SK-N-SH (cell line): Measurements from ENCODE around the gene MOB2. TPM values are rescaled to one million over a fixed set of nuclear protein-coding genes. Genes with fewer than 3 reads are reported as not detected.

Experiments used
- CTCF ChIA-PET: fragments of 300-600, 350-600 bp; formaldehyde crosslinking; extraction: SDS; loops from one replicate; lab custom pipeline; 2021; lab: Yijun Ruan, JAX
- POLR2A ChIA-PET: fragments of 350-600 bp; sonication (Branson Sonifier 250); formaldehyde crosslinking; extraction: SDS; loops from one replicate; lab custom pipeline; 2020; ENCODE audit warnings: antibody characterized with exemption, inconsistent platforms; lab: Yijun Ruan, JAX
- DNase-seq: peaks from one replicate; pipeline ENCODE4 v3.0.0; 2012
- H2AFZ ChIP-seq: fragments of 200-600 bp; sonication (generic); 2 replicates; pipeline ENCODE4 v1.8.1; 2016; ENCODE audit warnings: antibody characterized with exemption, mild to moderate bottlenecking, low read depth
- H3F3A ChIP-seq: fragments of 200-600 bp; sonication (generic); replicated peaks from 2 replicates; pipeline ENCODE3; 2016; ENCODE audit warnings: antibody characterized with exemption, mild to moderate bottlenecking; ENCODE audit not compliant: insufficient read depth
- H3K27ac ChIP-seq, 2 experiments: fragments of 200-500 bp in 1 of 2; fragments of 200-600 bp in 1 of 2; sonication (Bioruptor generic) in 1 of 2; sonication (generic), shearing (Covaris generic) in 1 of 2; 2 replicates each; pipeline versions ENCODE4 v1.5.1 to v1.6.1; 2014 to 2016; ENCODE audit warnings: low read depth in 2 of 2, inconsistent platforms in 1 of 2, low read length in 1 of 2, mild to moderate bottlenecking in 1 of 2, mixed read lengths in 1 of 2
- H3K27me3 ChIP-seq: fragments of 200-600 bp; sonication (generic), shearing (Covaris generic); 2 replicates; pipeline ENCODE4 v1.6.1; 2016; ENCODE audit warnings: mixed run types; ENCODE audit not compliant: insufficient read depth
- H3K36me3 ChIP-seq, 2 experiments: fragments of 200-500 bp in 1 of 2; fragments of 200-600 bp in 1 of 2; sonication (Bioruptor generic) in 1 of 2; sonication (generic) in 1 of 2; replicated peaks in 1 of 2; 2 replicates each; pipeline versions ENCODE3 to v1.5.1; 2014 to 2016; ENCODE audit warnings: low read length in 1 of 2, mild to moderate bottlenecking in 1 of 2; ENCODE audit not compliant: insufficient read depth in 2 of 2, control insufficient read depth in 1 of 2
- H3K4me1 ChIP-seq, 2 experiments: fragments of 200-500 bp in 1 of 2; fragments of 200-600 bp in 1 of 2; sonication (Bioruptor generic) in 1 of 2; sonication (generic), shearing (Covaris generic) in 1 of 2; 2 replicates each; pipeline versions ENCODE4 v1.5.1 to v1.6.1; 2014 to 2016; ENCODE audit warnings: low read depth in 1 of 2, low read length in 1 of 2, mixed run types in 1 of 2; ENCODE audit not compliant: insufficient read depth in 2 of 2, control insufficient read depth in 1 of 2
- H3K4me2 ChIP-seq: fragments of 200-600 bp; sonication (generic), shearing (Covaris generic); 2 replicates; pipeline ENCODE4 v1.6.1; 2017; ENCODE audit warnings: mixed run types
- H3K4me3 ChIP-seq, 2 experiments: fragments of 200-500 bp in 1 of 2; fragments of 200-600 bp in 1 of 2; sonication (Bioruptor generic) in 1 of 2; sonication (generic), shearing (Covaris generic) in 1 of 2; 2 replicates each; pipeline versions ENCODE4 v1.5.1 to v1.8.1; 2014 to 2016; ENCODE audit warnings: low read depth in 2 of 2, inconsistent platforms in 1 of 2, low read length in 1 of 2, mild to moderate bottlenecking in 1 of 2, mixed read lengths in 1 of 2, moderate library complexity in 1 of 2
- H3K79me2 ChIP-seq: fragments of 200-600 bp; sonication (generic); 2 replicates; pipeline ENCODE4 v1.8.1; 2017; ENCODE audit warnings: mild to moderate bottlenecking; ENCODE audit not compliant: insufficient read depth
- H3K9ac ChIP-seq: fragments of 200-600 bp; sonication (generic); 2 replicates; pipeline ENCODE4 v1.6.1; 2017; ENCODE audit warnings: mixed run types
- H3K9me2 ChIP-seq: fragments of 200-600 bp; sonication (generic); 2 replicates; pipeline ENCODE4 v1.6.1; 2017; ENCODE audit warnings: mixed run types
- H3K9me3 ChIP-seq: fragments of 200-600 bp; sonication (generic); 2 replicates; pipeline ENCODE4 v1.6.1; 2017; ENCODE audit warnings: mixed run types, mild to moderate bottlenecking, moderate library complexity
- H4K20me1 ChIP-seq: fragments of 200-600 bp; sonication (generic); 2 replicates; pipeline ENCODE4 v1.6.1; 2017; ENCODE audit warnings: mild to moderate bottlenecking, mixed run types; ENCODE audit not compliant: insufficient read depth
- ELF1 ChIP-seq: IDR thresholded peaks from 2 replicates; pipeline ENCODE4 v1.4.0; 2012
- EP300 ChIP-seq, 2 experiments: IDR thresholded peaks; 2 replicates each; pipeline versions ENCODE4 v1.4.0 to v1.6.1; 2012; ENCODE audit warnings: borderline replicate concordance in 1 of 2, low read depth in 1 of 2, low read length in 1 of 2
- FOXJ3 ChIP-seq: sonication (generic); formaldehyde crosslinking; IDR thresholded peaks from 2 replicates; pipeline ENCODE4 v1.5.1; 2020; ENCODE audit warnings: mild to moderate bottlenecking, missing genetic modification reagents
- GABPA ChIP-seq: IDR thresholded peaks from 2 replicates; pipeline ENCODE4 v1.4.0; 2012; ENCODE audit warnings: low read depth, mild to moderate bottlenecking
- GATA2 ChIP-seq: sonication (generic); formaldehyde crosslinking; IDR thresholded peaks from 2 replicates; pipeline ENCODE4 v1.5.0; 2020; ENCODE audit warnings: mild to moderate bottlenecking, missing genetic modification reagents
- JUND ChIP-seq: IDR thresholded peaks from 2 replicates; pipeline ENCODE4 v1.4.0; 2012
- MEF2A ChIP-seq: IDR thresholded peaks from 2 replicates; pipeline ENCODE4 v1.4.0; 2012; ENCODE audit warnings: low read depth, borderline replicate concordance
- NRF1 ChIP-seq: IDR thresholded peaks from 2 replicates; pipeline ENCODE4 v1.6.1; 2012; ENCODE audit warnings: low read depth, mild to moderate bottlenecking, low read length
- POLR2AphosphoS5 ChIP-seq: IDR thresholded peaks from 2 replicates; pipeline ENCODE4 v1.6.1; 2012; ENCODE audit warnings: low read depth, low read length
- RAD21 ChIP-seq: IDR thresholded peaks from 2 replicates; pipeline ENCODE4 v1.6.1; 2012; ENCODE audit warnings: mild to moderate bottlenecking, low read length
- RCOR1 ChIP-seq: fragments of 150-350 bp; IDR thresholded peaks from 2 replicates; pipeline ENCODE4 v1.6.1; 2017; ENCODE audit warnings: antibody characterized with exemption, low read length
- RFX5 ChIP-seq: IDR thresholded peaks from 2 replicates; pipeline ENCODE4 v1.6.1; 2012; ENCODE audit warnings: mild to moderate bottlenecking, improper control_type of control experiment, low read length
- RXRA ChIP-seq: IDR thresholded peaks from 2 replicates; pipeline ENCODE4 v1.4.0; 2012; ENCODE audit warnings: low read depth, mild to moderate bottlenecking, borderline replicate concordance
- SMC3 ChIP-seq: IDR thresholded peaks from 2 replicates; pipeline ENCODE4 v1.6.1; 2012; ENCODE audit warnings: low read depth, low read length, improper control_type of control experiment
- TAF1 ChIP-seq: IDR thresholded peaks from 2 replicates; pipeline ENCODE4 v1.6.1; 2012; ENCODE audit warnings: low read depth, mild to moderate bottlenecking, low read length, moderate library complexity, borderline replicate concordance
- TEAD4 ChIP-seq: IDR thresholded peaks from 2 replicates; pipeline ENCODE4 v1.4.0; 2012; ENCODE audit warnings: mild to moderate bottlenecking, borderline replicate concordance; ENCODE audit not compliant: insufficient read depth
- WGBS: methylation state at CpG from one replicate; pipeline ENCODE4 v1.1.6; 2017; ENCODE audit warnings: low lambda C conversion rate; 5-methylcytosine and 5-hydroxymethylcytosine counted together
- polyA plus RNA-seq, 3 experiments: library from polyadenylated mRNA; depleted of rRNA; stranded (reverse); fragments of >200 nt; gene quantifications; 2 replicates each; pipeline ENCODE4 v1.2.3, GENCODE V29; 2012
- TF ChIP-seq, protein P1 (sequence below): IDR thresholded peaks from 2 replicates; pipeline ENCODE4 v1.4.0; 2012; ENCODE audit warnings: low read depth
- TF ChIP-seq, protein P2 (sequence below): fragments of 150-350 bp; IDR thresholded peaks from 2 replicates; pipeline ENCODE4 v1.6.1; 2017; ENCODE audit warnings: antibody characterized with exemption, low read length, low read depth, borderline replicate concordance
- TF ChIP-seq, protein P3 (sequence below): fragments of 150-350 bp; IDR thresholded peaks from 2 replicates; pipeline ENCODE4 v1.6.1; 2016; ENCODE audit warnings: mild to moderate bottlenecking, low read depth, low read length
- TF ChIP-seq, protein P4 (sequence below): IDR thresholded peaks from 2 replicates; pipeline ENCODE4 v1.4.0; 2012; ENCODE audit warnings: low read depth, borderline replicate concordance

Gene MOB2
- polyA plus RNA-seq, 1 of the 3 experiments (the other 2 are of a cell fraction): 45.8 TPM

DNA sequence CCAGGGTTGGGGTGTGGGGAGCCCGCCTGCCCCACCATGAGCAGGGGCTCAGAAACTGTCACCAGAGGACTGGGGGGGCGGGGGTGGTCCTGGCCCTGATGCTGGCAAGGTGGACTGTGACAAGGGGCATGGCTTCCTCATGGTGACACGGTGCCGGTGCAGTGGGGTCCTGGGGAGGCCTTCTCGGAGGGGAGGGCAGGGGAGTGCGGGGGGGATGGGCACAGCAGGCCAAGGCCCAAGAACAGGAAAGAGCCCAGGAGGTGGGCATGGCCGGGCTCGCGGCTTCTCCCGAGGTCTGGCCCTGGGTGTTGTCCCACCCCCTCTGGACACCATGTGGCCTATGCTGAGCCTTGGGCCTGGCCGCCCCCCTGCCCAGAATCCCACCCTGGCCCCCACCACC is 47.2 kb downstream of the MOB2 start:
- no peak overlapping the region for H3K9ac ChIP-seq
- no peaks in the 10 kb centered on the region for H3K27me3 ChIP-seq
- no peaks in the 10 kb centered on the region for H3F3A ChIP-seq
- H3K4me2 ChIP-seq: no peak overlapping the region
- DNase-seq: no peak
- WGBS: 66% methylated on average over 5 of the region's 11 CpGs
- TF ChIP-seq NRF1 (no peak), TAF1 (no peak), RFX5 (no peak)
- TF ChIP-seq, protein P1, sequence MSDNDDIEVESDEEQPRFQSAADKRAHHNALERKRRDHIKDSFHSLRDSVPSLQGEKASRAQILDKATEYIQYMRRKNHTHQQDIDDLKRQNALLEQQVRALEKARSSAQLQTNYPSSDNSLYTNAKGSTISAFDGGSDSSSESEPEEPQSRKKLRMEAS: no peak
- no peaks in the 10 kb centered on the region for H3K9me3 ChIP-seq
- POLR2A ChIA-PET: interaction anchor here (1.1 kb wide), 1 partner anchor 64 kb away, joined by 3 read pairs; no protein-coding TSS in a partner anchor
- no peaks in the 10 kb centered on the region for H3K9me2 ChIP-seq
- H4K20me1 ChIP-seq: no peaks in the 10 kb centered on the region
- H3K27ac ChIP-seq: peak overlapping the region in 1 of 2 experiments; percentile 69; a peak in 1 of 4 replicates
- no peak overlapping the region for H2AFZ ChIP-seq
- no peak overlapping the region for H3K4me3 ChIP-seq
- no peaks in the 10 kb centered on the region for H3K79me2 ChIP-seq
- CTCF ChIA-PET: interaction anchor here (0.7 to 1.0 kb wide), 2 partner anchors 13 to 44 kb away, joined by 3 to 5 read pairs; no protein-coding TSS in a partner anchor
- H3K36me3 ChIP-seq: no peaks in the 10 kb centered on the region
- H3K4me1 ChIP-seq: peaks cover 0 to 30% of the 10 kb centered on the region in 2 experiments; a peak in 1 of 4 replicates

DNA sequence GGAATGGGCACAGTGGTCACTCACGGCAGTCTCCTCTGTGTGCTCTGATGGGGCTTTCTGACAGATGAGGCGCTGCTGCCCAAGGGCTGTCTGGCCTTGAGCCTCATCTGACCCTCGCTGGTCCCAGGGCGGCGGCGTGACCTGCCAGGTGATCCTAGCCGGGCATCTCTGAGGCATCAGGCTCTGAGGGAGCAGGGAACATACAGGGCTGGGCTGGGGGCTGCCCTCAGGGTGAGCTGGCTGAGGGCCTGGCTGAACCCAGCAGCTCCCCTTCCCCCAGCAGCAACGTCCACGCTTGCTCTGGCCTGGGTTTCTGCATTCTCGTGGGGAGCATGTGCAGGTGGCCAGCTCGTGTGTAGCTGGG is 47.6 kb downstream of the MOB2 start:
- ChIA-PET POLR2A (interaction anchor here (1.1 kb wide), 1 partner anchor 65 kb away, joined by 3 read pairs; no protein-coding TSS in a partner anchor), CTCF (interaction anchor here (0.7 to 1.0 kb wide), 2 partner anchors 14 to 44 kb away, joined by 3 to 5 read pairs; no protein-coding TSS in a partner anchor)
- Histone ChIP-seq H3K4me1 (peaks cover 0 to 30% of the 10 kb centered on the region in 2 experiments; a peak in 1 of 4 replicates), H3K27me3 (no peaks in the 10 kb centered on the region), H3K36me3 (no peaks in the 10 kb centered on the region), H3K27ac (peak overlapping the region in 1 of 2 experiments; percentile 69; a peak in 2 of 4 replicates), H3K4me3 (no peak overlapping the region), H2AFZ (no peak overlapping the region), H3K9me2 (no peaks in the 10 kb centered on the region), H3F3A (no peaks in the 10 kb centered on the region), H4K20me1 (no peaks in the 10 kb centered on the region), H3K79me2 (no peaks in the 10 kb centered on the region), H3K9me3 (no peaks in the 10 kb centered on the region), H3K9ac (no peak overlapping the region), H3K4me2 (no peak overlapping the region)
- DNase-seq: no peak
- 20% methylated on average over 4 of the region's 11 CpGs for WGBS
- no peak for TF ChIP-seq RAD21
- no peak for TF ChIP-seq FOXJ3
- TF ChIP-seq JUND: no peak
- TF ChIP-seq, protein P1: no peak
- TF ChIP-seq RFX5: no peak
- TF ChIP-seq, protein P2, sequence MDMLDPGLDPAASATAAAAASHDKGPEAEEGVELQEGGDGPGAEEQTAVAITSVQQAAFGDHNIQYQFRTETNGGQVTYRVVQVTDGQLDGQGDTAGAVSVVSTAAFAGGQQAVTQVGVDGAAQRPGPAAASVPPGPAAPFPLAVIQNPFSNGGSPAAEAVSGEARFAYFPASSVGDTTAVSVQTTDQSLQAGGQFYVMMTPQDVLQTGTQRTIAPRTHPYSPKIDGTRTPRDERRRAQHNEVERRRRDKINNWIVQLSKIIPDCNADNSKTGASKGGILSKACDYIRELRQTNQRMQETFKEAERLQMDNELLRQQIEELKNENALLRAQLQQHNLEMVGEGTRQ: no peak
- no peak for TF ChIP-seq SMC3
- TF ChIP-seq GABPA: no peak
- TF ChIP-seq RCOR1: no peak
- no peak for TF ChIP-seq POLR2AphosphoS5
- TF ChIP-seq RXRA: no peak
- TF ChIP-seq GATA2: no peak
- no peak for TF ChIP-seq EP300 (IDR thresholded peaks at IDR 0.05; ENCODE audit: borderline replicate concordance in 1 of 2, low read depth in 1 of 2, low read length in 1 of 2)
- no peak for TF ChIP-seq ELF1
- TF ChIP-seq, protein P3, sequence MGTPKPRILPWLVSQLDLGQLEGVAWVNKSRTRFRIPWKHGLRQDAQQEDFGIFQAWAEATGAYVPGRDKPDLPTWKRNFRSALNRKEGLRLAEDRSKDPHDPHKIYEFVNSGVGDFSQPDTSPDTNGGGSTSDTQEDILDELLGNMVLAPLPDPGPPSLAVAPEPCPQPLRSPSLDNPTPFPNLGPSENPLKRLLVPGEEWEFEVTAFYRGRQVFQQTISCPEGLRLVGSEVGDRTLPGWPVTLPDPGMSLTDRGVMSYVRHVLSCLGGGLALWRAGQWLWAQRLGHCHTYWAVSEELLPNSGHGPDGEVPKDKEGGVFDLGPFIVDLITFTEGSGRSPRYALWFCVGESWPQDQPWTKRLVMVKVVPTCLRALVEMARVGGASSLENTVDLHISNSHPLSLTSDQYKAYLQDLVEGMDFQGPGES: no peak
- TF ChIP-seq, protein P4, sequence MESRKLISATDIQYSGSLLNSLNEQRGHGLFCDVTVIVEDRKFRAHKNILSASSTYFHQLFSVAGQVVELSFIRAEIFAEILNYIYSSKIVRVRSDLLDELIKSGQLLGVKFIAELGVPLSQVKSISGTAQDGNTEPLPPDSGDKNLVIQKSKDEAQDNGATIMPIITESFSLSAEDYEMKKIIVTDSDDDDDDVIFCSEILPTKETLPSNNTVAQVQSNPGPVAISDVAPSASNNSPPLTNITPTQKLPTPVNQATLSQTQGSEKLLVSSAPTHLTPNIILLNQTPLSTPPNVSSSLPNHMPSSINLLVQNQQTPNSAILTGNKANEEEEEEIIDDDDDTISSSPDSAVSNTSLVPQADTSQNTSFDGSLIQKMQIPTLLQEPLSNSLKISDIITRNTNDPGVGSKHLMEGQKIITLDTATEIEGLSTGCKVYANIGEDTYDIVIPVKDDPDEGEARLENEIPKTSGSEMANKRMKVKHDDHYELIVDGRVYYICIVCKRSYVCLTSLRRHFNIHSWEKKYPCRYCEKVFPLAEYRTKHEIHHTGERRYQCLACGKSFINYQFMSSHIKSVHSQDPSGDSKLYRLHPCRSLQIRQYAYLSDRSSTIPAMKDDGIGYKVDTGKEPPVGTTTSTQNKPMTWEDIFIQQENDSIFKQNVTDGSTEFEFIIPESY: no peak
- no peak for TF ChIP-seq MEF2A
- TF ChIP-seq TEAD4: no peak
